IMR-90 (cell line): Measurements from ENCODE around the gene SLC18A3. TPM values are rescaled to one million over a fixed set of nuclear protein-coding genes. Genes with fewer than 3 reads are reported as not detected.

Source experiments
- ATAC-seq: fragments of 200-7000 bp; cut with Tn5 transposase; 2 replicates; pipeline ENCODE4 v1.9.1; 2020; ENCODE audit warnings: low read depth, mild to moderate bottlenecking, moderate library complexity
- BruUV-seq: library from RNA; stranded (reverse); fragments of 400-500 nt; replicated peaks from 2 replicates; lab custom pipeline; 2021; lab: Mats Ljungman, UMichigan
- CTCF ChIA-PET: fragments of 300-600 bp; formaldehyde crosslinking; extraction: SDS; loops from one replicate; lab custom pipeline; 2021; ENCODE audit warnings: antibody characterized with exemption; lab: Yijun Ruan, JAX
- POLR2A ChIA-PET: fragments of 300-600 bp; sonication (Branson Sonifier 250); formaldehyde crosslinking; loops from one replicate; lab custom pipeline; 2022; ENCODE audit warnings: antibody characterized with exemption; ENCODE audit not compliant: unreplicated experiment; lab: Charles Lee
- DNase-seq: peaks from one replicate; pipeline ENCODE4 v3.0.0; 2013
- H2AFZ ChIP-seq: replicated peaks from 2 replicates; pipeline ENCODE3; 2013; ENCODE audit warnings: low read length, mild to moderate bottlenecking; ENCODE audit not compliant: poor library complexity
- H2AK5ac ChIP-seq: 2 replicates; pipeline ENCODE4 v1.6.1; 2013; ENCODE audit warnings: low read depth, low read length, inconsistent platforms
- H2AK9ac ChIP-seq: replicated peaks from 2 replicates; pipeline ENCODE3; 2013; ENCODE audit warnings: mild to moderate bottlenecking, low read depth, low read length, moderate library complexity; ENCODE audit not compliant: poor library complexity
- H2BK120ac ChIP-seq: 2 replicates; pipeline ENCODE4 v1.6.1; 2013; ENCODE audit warnings: low read depth, low read length, inconsistent platforms
- H2BK15ac ChIP-seq: 3 replicates; pipeline ENCODE4 v1.6.1; 2013; ENCODE audit warnings: low read depth, low read length, inconsistent platforms
- H2BK20ac ChIP-seq: 2 replicates; pipeline ENCODE4 v1.6.1; 2013; ENCODE audit warnings: low read depth, mild to moderate bottlenecking, inconsistent platforms, low read length, moderate library complexity
- H2BK5ac ChIP-seq: 2 replicates; pipeline ENCODE4 v1.6.1; 2013; ENCODE audit warnings: mild to moderate bottlenecking, low read depth, low read length, inconsistent platforms; ENCODE audit not compliant: poor library complexity, severe bottlenecking
- H3K14ac ChIP-seq: replicated peaks from 2 replicates; pipeline ENCODE4 v1.6.1; 2013; ENCODE audit warnings: low read depth, low read length, inconsistent platforms
- H3K18ac ChIP-seq: 2 replicates; pipeline ENCODE4 v1.6.1; 2013; ENCODE audit warnings: low read depth, low read length, control low read depth
- H3K23ac ChIP-seq: 2 replicates; pipeline ENCODE4 v1.6.1; 2013; ENCODE audit warnings: low read depth, low read length, inconsistent platforms
- H3K27ac ChIP-seq: 2 replicates; pipeline ENCODE4 v1.5.1; 2013; ENCODE audit warnings: mild to moderate bottlenecking, control low read depth, low read length; ENCODE audit not compliant: insufficient read depth
- H3K27me3 ChIP-seq: 2 replicates; pipeline ENCODE4 v1.6.1; 2013; ENCODE audit warnings: low read length; ENCODE audit not compliant: control insufficient read depth, insufficient read depth
- H3K36me3 ChIP-seq: 2 replicates; pipeline ENCODE4 v1.6.1; 2013; ENCODE audit warnings: low read length, mixed read lengths; ENCODE audit not compliant: control insufficient read depth, insufficient read depth
- H3K4ac ChIP-seq: 2 replicates; pipeline ENCODE4 v1.6.1; 2013; ENCODE audit warnings: low read depth, low read length, inconsistent platforms
- H3K4me1 ChIP-seq: 2 replicates; pipeline ENCODE4 v1.6.1; 2013; ENCODE audit warnings: low read length, mixed read lengths; ENCODE audit not compliant: control insufficient read depth, insufficient read depth
- H3K4me2 ChIP-seq: 2 replicates; pipeline ENCODE4 v1.6.1; 2013; ENCODE audit warnings: low read depth, mild to moderate bottlenecking, control low read depth, low read length, moderate library complexity
- H3K4me3 ChIP-seq: 2 replicates; pipeline ENCODE4 v1.5.1; 2013; ENCODE audit warnings: low read depth, mild to moderate bottlenecking, control low read depth, low read length, moderate library complexity; ENCODE audit not compliant: insufficient read depth
- H3K56ac ChIP-seq: 2 replicates; pipeline ENCODE4 v1.6.1; 2013; ENCODE audit warnings: low read length, inconsistent platforms; ENCODE audit not compliant: insufficient read depth; ENCODE audit errors: extremely low read depth
- H3K79me1 ChIP-seq, 2 experiments: 2 replicates each; pipeline ENCODE4 v1.6.1; 2013; ENCODE audit warnings: low read length in 2 of 2, inconsistent platforms in 1 of 2, low read depth in 1 of 2
- H3K9ac ChIP-seq: 2 replicates; pipeline ENCODE4 v1.6.1; 2013; ENCODE audit warnings: low read depth, low read length, control low read depth
- H3K9me1 ChIP-seq: 2 replicates; pipeline ENCODE4 v1.6.1; 2013; ENCODE audit warnings: low read length, inconsistent platforms; ENCODE audit not compliant: insufficient read depth
- H3K9me3 ChIP-seq: 2 replicates; pipeline ENCODE4 v1.6.1; 2013; ENCODE audit warnings: low read length; ENCODE audit not compliant: control insufficient read depth, insufficient read depth
- H4K20me1 ChIP-seq: 2 replicates; pipeline ENCODE4 v1.6.1; 2013; ENCODE audit warnings: low read length, inconsistent platforms; ENCODE audit not compliant: insufficient read depth
- H4K5ac ChIP-seq: 2 replicates; pipeline ENCODE4 v1.6.1; 2013; ENCODE audit warnings: mild to moderate bottlenecking, low read depth, low read length, control low read depth
- H4K8ac ChIP-seq, 2 experiments: 2 replicates each; pipeline ENCODE4 v1.6.1; 2013; ENCODE audit warnings: low read depth in 2 of 2, low read length in 2 of 2, control low read depth in 1 of 2, inconsistent platforms in 1 of 2
- H4K91ac ChIP-seq: 2 replicates; pipeline ENCODE4 v1.6.1; 2013; ENCODE audit warnings: low read depth, low read length, inconsistent platforms; ENCODE audit not compliant: insufficient read depth
- CTCF ChIP-seq: conservative IDR thresholded peaks from 2 replicates; pipeline ENCODE4 v1.5.1; 2012; ENCODE audit warnings: mild to moderate bottlenecking, low read depth, low read length, improper control_type of control experiment
- FOS ChIP-seq: fragments of 150-350 bp; IDR thresholded peaks from 2 replicates; pipeline ENCODE4 v1.6.1; 2016; ENCODE audit warnings: low read depth, low read length
- MAZ ChIP-seq: IDR thresholded peaks from 2 replicates; pipeline ENCODE4 v1.6.1; 2012; ENCODE audit warnings: low read depth, mild to moderate bottlenecking, low read length, improper control_type of control experiment, moderate library complexity, borderline replicate concordance
- MXI1 ChIP-seq: IDR thresholded peaks from 2 replicates; pipeline ENCODE4 v1.6.1; 2012; ENCODE audit warnings: low read depth, mild to moderate bottlenecking, low read length, moderate library complexity, borderline replicate concordance
- USF2 ChIP-seq: fragments of 150-350 bp; IDR thresholded peaks from 2 replicates; pipeline ENCODE4 v1.6.1; 2017; ENCODE audit warnings: mild to moderate bottlenecking, antibody characterized with exemption, low read length, low read depth
- WGBS, 2 experiments: methylation state at CpG; one replicate each; pipeline versions ENCODE4 v1.1.5 to v1.1.7; 2013; ENCODE audit warnings: missing lambda C conversion rate in 2 of 2; ENCODE audit not compliant: insufficient read length in 1 of 2; ENCODE audit errors: extremely low coverage in 2 of 2; 5-methylcytosine and 5-hydroxymethylcytosine counted together
- dilution Hi-C: fragments of 300-500 bp; cut with HindIII; formaldehyde crosslinking; loops from one replicate; pipeline ENCODE4 v1.14.3; 2018; ENCODE audit warnings: low sequenced_read_pairs; ENCODE audit not compliant: unreplicated experiment
- in situ Hi-C: fragments of 300-500 bp; cut with MboI; formaldehyde crosslinking; loops from 3 replicates; pipeline ENCODE4 v1.14.3; 2019; ENCODE audit warnings: low sequenced_read_pairs, inconsistent platforms, mixed read lengths
- intact Hi-C: fragments of 100-400 bp; cut with micrococcal nuclease; formaldehyde crosslinking; loops from 2 replicates; pipeline ENCODE4 v1.10.0; 2022
- polyA plus RNA-seq, 3 experiments: library from polyadenylated mRNA; depleted of rRNA; stranded (reverse); fragments of >200 nt; gene quantifications; 2 replicates each; pipeline ENCODE4 v1.2.3, GENCODE V29; 2012; ENCODE audit warnings: low replicate concordance in 1 of 3
- total RNA-seq: library from RNA; depleted of rRNA; stranded (reverse); fragments of >200 nt; gene quantifications from 2 replicates; pipeline ENCODE4 v1.2.3, GENCODE V29; 2012

SLC18A3 gene
- total and polyA plus RNA-seq, 2 of the 4 experiments (the other 2 are of a cell fraction), result not detected

GRCh38 chr10:49596493-49596809, 13.7 kb upstream of the SLC18A3 start (continued):
- no peak for TF ChIP-seq CTCF

GRCh38 chr10:49596836-49597235, 13.3 kb upstream of the SLC18A3 start:
- Histone ChIP-seq H2AFZ (no peak overlapping the region), H4K91ac (no peak overlapping the region), H3K56ac (no peak overlapping the region), H3K27ac (no peak overlapping the region), H3K79me1 (no peaks in the 10 kb centered on the region), H2BK120ac (no peak overlapping the region), H2AK5ac (no peak overlapping the region), H3K9me1 (no peaks in the 10 kb centered on the region; the same call in 1 of the 2 replicates), H4K20me1 (no peaks in the 10 kb centered on the region), H2BK15ac (no peak overlapping the region), H3K4me3 (no peak overlapping the region), H2BK20ac (no peak overlapping the region), H3K27me3 (peaks cover 16% of the 10 kb centered on the region; the same call in 1 of the 2 replicates), H2BK5ac (no peak overlapping the region), H4K5ac (no peak overlapping the region), H3K18ac (no peak overlapping the region), H2AK9ac (no peak overlapping the region), H3K9ac (no peak overlapping the region), H3K14ac (no peak overlapping the region), H3K4me1 (peaks cover 2% of the 10 kb centered on the region; the same call in 1 of the 2 replicates), H4K8ac (no peak overlapping the region), H3K4me2 (no peak overlapping the region), H3K36me3 (no peaks in the 10 kb centered on the region), H3K4ac (no peak overlapping the region), H3K9me3 (no peaks in the 10 kb centered on the region), H3K23ac (no peak overlapping the region)
- dilution Hi-C loops, result no loop called here
- no peak for ATAC-seq
- CTCF ChIA-PET, result no interaction called here
- TF ChIP-seq USF2, result no peak
- TF ChIP-seq FOS, result no peak
- TF ChIP-seq MXI1, result no peak
- no peak for TF ChIP-seq MAZ
- in situ Hi-C loops, result loop anchor here (10.0 kb wide), 2 partner anchors 318 to 618 kb away; no protein-coding TSS in a partner anchor
- intact Hi-C loops, result loop anchor here (10.0 kb wide), 2 partner anchors 348 to 468 kb away; partner anchors contain the start of genes PARG, TIMM23B and WASHC2A
- BruUV-seq, result no TSS peak
- POLR2A ChIA-PET, result no interaction called here
- no CpG with 5 or more reads among the region's 3 CpGs for WGBS, 2 experiments
- no peak for DNase-seq
